HepG2 (cell line): ENCODE data around the gene SLC7A8. TPM values are rescaled to one million over a fixed set of nuclear protein-coding genes. Genes with fewer than 3 reads are reported as not detected.
A peak's percentile ranks its signal among the peaks of the same experiment; 100 is the strongest.

Source experiments
- ATAC-seq: fragments of 200-7000 bp; cut with Tn5 transposase; 3 replicates; pipeline ENCODE4 v1.9.1; 2020; ENCODE audit warnings: mild to moderate bottlenecking, moderate library complexity
- BruUV-seq: library from RNA; stranded (reverse); fragments of 400-500 nt; replicated peaks from 2 replicates; lab custom pipeline; 2021; lab: Mats Ljungman, UMichigan
- CTCF ChIA-PET: fragments of 300-600 bp; formaldehyde crosslinking; extraction: SDS; loops from one replicate; lab custom pipeline; 2021; ENCODE audit warnings: low total read pairs, inconsistent platforms, low intra/inter-chr PET ratio; lab: Yijun Ruan, JAX
- POLR2A ChIA-PET: fragments of 350-600 bp; sonication (Branson Sonifier 250); formaldehyde crosslinking; loops from one replicate; lab custom pipeline; 2020; ENCODE audit warnings: antibody characterized with exemption, inconsistent platforms; lab: Yijun Ruan, JAX
- DNase-seq: peaks from one replicate; pipeline ENCODE4 v3.0.0-alpha.2; 2015; ENCODE audit warnings: low spot score
- FAIRE-seq: peaks from 3 replicates; lab custom pipeline; 2011; peaks lifted over from hg19 to GRCh38; lab: Jason Lieb, UNC
- H2AFZ ChIP-seq: one replicate; pipeline ENCODE4 v1.6.1; 2011; ENCODE audit warnings: low read length, inconsistent platforms
- H3K27ac ChIP-seq: fragments of 300-600 bp; 3 replicates; pipeline ENCODE4 v1.8.0; 2011; ENCODE audit warnings: mixed run types, mild to moderate bottlenecking, mixed read lengths, low read length, inconsistent platforms; ENCODE audit not compliant: insufficient read depth; ENCODE audit errors: extremely low read length
- H3K27me3 ChIP-seq, 2 experiments: fragments of 200-600 bp in 1 of 2; 2 replicates in 1 of 2; 3 replicates in 1 of 2; pipeline versions ENCODE4 v1.6.0 to v1.8.0; 2011; ENCODE audit warnings: low read length in 2 of 2, mild to moderate bottlenecking in 2 of 2, moderate library complexity in 2 of 2, inconsistent platforms in 1 of 2; ENCODE audit not compliant: insufficient read depth in 2 of 2, control insufficient read depth in 1 of 2
- H3K36me3 ChIP-seq, 2 experiments: fragments of 200-600 bp in 1 of 2; replicated peaks in 1 of 2; 2 replicates in 1 of 2; 3 replicates in 1 of 2; pipeline versions ENCODE4 v1.5.1 to v1.8.0; 2011; ENCODE audit warnings: low read length in 2 of 2, inconsistent platforms in 1 of 2; ENCODE audit not compliant: insufficient read depth in 2 of 2, control insufficient read depth in 1 of 2
- H3K4me1 ChIP-seq: 2 replicates; pipeline ENCODE4 v1.5.1; 2012; ENCODE audit warnings: low read length, inconsistent platforms; ENCODE audit not compliant: insufficient read depth
- H3K4me2 ChIP-seq: 2 replicates; pipeline ENCODE4 v1.6.0; 2011; ENCODE audit warnings: low read depth, low read length, inconsistent platforms
- H3K4me3 ChIP-seq, 3 experiments: fragments of 200-600 bp in 1 of 3; sonication (generic), shearing (Covaris generic) in 1 of 3; replicated peaks in 1 of 3; 2 replicates each; pipeline ENCODE4 v1.5.1; 2011 to 2016; ENCODE audit warnings: low read length in 3 of 3, inconsistent platforms in 2 of 3, low read depth in 2 of 3, mild to moderate bottlenecking in 2 of 3, control low read depth in 1 of 3, mixed read lengths in 1 of 3; ENCODE audit not compliant: insufficient read depth in 1 of 3
- H3K79me2 ChIP-seq: one replicate; pipeline ENCODE4 v1.6.1; 2011; ENCODE audit warnings: low read length, inconsistent platforms; ENCODE audit not compliant: insufficient read depth
- H3K9ac ChIP-seq: 2 replicates; pipeline ENCODE4 v1.6.0; 2011; ENCODE audit warnings: mild to moderate bottlenecking, low read depth, low read length, inconsistent platforms; ENCODE audit not compliant: insufficient read depth
- H3K9me3 ChIP-seq: 2 replicates; pipeline ENCODE4 v1.5.1; 2012; ENCODE audit warnings: mild to moderate bottlenecking, low read length
- H4K20me1 ChIP-seq: 2 replicates; pipeline ENCODE4 v1.6.0; 2011; ENCODE audit warnings: inconsistent platforms, mild to moderate bottlenecking, low read length, moderate library complexity; ENCODE audit not compliant: insufficient read depth
- HDAC1 ChIP-seq: sonication (generic); formaldehyde crosslinking; IDR thresholded peaks from 2 replicates; pipeline ENCODE4 v1.5.1; 2020; ENCODE audit warnings: mild to moderate bottlenecking, missing genetic modification reagents
- JDP2 ChIP-seq: sonication (generic); formaldehyde crosslinking; IDR thresholded peaks from 2 replicates; pipeline ENCODE4 v1.8.1; 2022; ENCODE audit warnings: missing genetic modification reagents, borderline replicate concordance
- NONO ChIP-seq, 2 experiments: fragments of 450-650 bp in 1 of 2; sonication (generic) in 1 of 2; formaldehyde crosslinking in 1 of 2; IDR thresholded peaks in 1 of 2; conservative IDR thresholded peaks in 1 of 2; 2 replicates each; pipeline versions ENCODE4 v1.6.1 to v1.8.0; 2017 to 2022; ENCODE audit warnings: mild to moderate bottlenecking in 1 of 2, missing genetic modification reagents in 1 of 2, moderate library complexity in 1 of 2
- NRL ChIP-seq: sonication (generic); formaldehyde crosslinking; IDR thresholded peaks from 2 replicates; pipeline ENCODE4 v1.5.0; 2020; ENCODE audit warnings: missing genetic modification reagents, mild to moderate bottlenecking, moderate library complexity, borderline replicate concordance
- TAF15 ChIP-seq: fragments of 200-400 bp; formaldehyde crosslinking; IDR thresholded peaks from one replicate; pipeline ENCODE4 v1.6.1; 2018; ENCODE audit warnings: mild to moderate bottlenecking, low read depth, low read length; ENCODE audit not compliant: poor library complexity, severe bottlenecking
- THAP7 ChIP-seq: sonication (generic); formaldehyde crosslinking; IDR thresholded peaks from 2 replicates; pipeline ENCODE4 v1.8.1; 2023; ENCODE audit warnings: mild to moderate bottlenecking, missing genetic modification reagents
- ZBTB37 ChIP-seq: sonication (generic); formaldehyde crosslinking; IDR thresholded peaks from 2 replicates; pipeline ENCODE4 v1.4.0; 2020; ENCODE audit warnings: mild to moderate bottlenecking, missing genetic modification reagents
- ZBTB40 ChIP-seq, 2 experiments: fragments of 450-650 bp in 1 of 2; sonication (generic) in 1 of 2; formaldehyde crosslinking in 1 of 2; IDR thresholded peaks; 2 replicates each; pipeline versions ENCODE4 v1.6.1 to v1.8.0; 2016 to 2022; ENCODE audit warnings: antibody characterized with exemption in 1 of 2, mild to moderate bottlenecking in 1 of 2, missing genetic modification reagents in 1 of 2
- ZNF839 ChIP-seq: sonication (generic); formaldehyde crosslinking; IDR thresholded peaks from 2 replicates; pipeline ENCODE4 v1.4.0; 2020; ENCODE audit warnings: missing genetic modification reagents, mild to moderate bottlenecking, borderline replicate concordance
- WGBS: methylation state at CpG from one replicate; pipeline ENCODE4 v1.1.6; 2017; ENCODE audit warnings: low lambda C conversion rate; 5-methylcytosine and 5-hydroxymethylcytosine counted together
- in situ Hi-C: cut with HindIII; loops from 2 replicates; pipeline ENCODE4 v1.10.0; 2017; ENCODE audit warnings: low pct_unique_long_range_greater_than_20kb; ENCODE audit not compliant: extremely low pct_ligation_motif_present
- intact Hi-C: fragments of 100-400 bp; cut with micrococcal nuclease; formaldehyde crosslinking; loops from one replicate; pipeline ENCODE4 v1.10.0; 2022; ENCODE audit not compliant: unreplicated experiment
- polyA plus RNA-seq, 8 experiments: library from polyadenylated mRNA; depleted of rRNA in 3 of 8; stranded (reverse) in 7 of 8; unstranded in 1 of 8; fragments of >200 nt; fragmentation: Illumina TruSeq in 4 of 8; extraction: Trizol in 4 of 8; gene quantifications; 2 replicates each; pipeline versions ENCODE4 v1.2.1 to v1.2.3, GENCODE V29; 2011 to 2016; ENCODE audit warnings: low read depth in 4 of 8, missing spikeins in 1 of 8, mixed read lengths in 1 of 8; ENCODE audit not compliant: insufficient read depth in 1 of 8
- total RNA-seq, 5 experiments: library from RNA; depleted of rRNA; stranded (reverse); fragments of >200 nt; fragmentation: Illumina TruSeq; extraction: Trizol; gene quantifications; 2 replicates each; pipeline ENCODE4 v1.2.3, GENCODE V29; 2016; ENCODE audit warnings: low read depth in 1 of 5

Gene SLC7A8
- total and polyA plus RNA-seq, 2 of the 13 experiments (the other 11 are each of a cell fraction or from before 2014, with no cell fraction given): 0.25 TPM; not detected in 1

GRCh38 chr14:23127861-23128260 is 55.6 kb downstream of the SLC7A8 start:
- no peaks in the 10 kb centered on the region for H3K79me2 ChIP-seq
- ATAC-seq (no peak; the same call in 2 of the 3 replicates), FAIRE-seq (no peak), DNase-seq (no peak)
- H3K36me3 ChIP-seq: no peaks in the 10 kb centered on the region
- H3K27ac ChIP-seq: no peak overlapping the region
- POLR2A ChIA-PET: no interaction called here
- 12% methylated on average over 3 of the region's 3 CpGs for WGBS
- BruUV-seq: no TSS peak
- H2AFZ ChIP-seq: no peak overlapping the region
- H3K9me3 ChIP-seq: no peaks in the 10 kb centered on the region
- CTCF ChIA-PET: no interaction called here
- in situ Hi-C loops (no loop called here), intact Hi-C loops (no loop called here)
- no peak overlapping the region for H3K4me3 ChIP-seq
- no peaks in the 10 kb centered on the region for H3K4me1 ChIP-seq
- H3K4me2 ChIP-seq: no peak overlapping the region
- no peaks in the 10 kb centered on the region for H4K20me1 ChIP-seq
- no peak overlapping the region for H3K9ac ChIP-seq
- TF ChIP-seq JDP2: no peak
- TF ChIP-seq ZBTB40 (IDR thresholded peaks at IDR 0.05): no peak
- 0 out of 2 replicates have a peak, but pooled peaks have one; percentile 29 for TF ChIP-seq ZBTB40 (CRISPR knock-in tag; IDR thresholded peaks at IDR 0.05)
- TF ChIP-seq ZBTB37 (CRISPR knock-in tag): no peak
- 0 out of 2 replicates have a peak, but pooled peaks have one; percentile 27 for TF ChIP-seq NRL
- 0 out of 2 replicates have a peak, but pooled peaks have one; percentile 43 for TF ChIP-seq THAP7 (CRISPR knock-in tag)
- 0 out of 2 replicates have a peak, but pooled peaks have one; percentile 16 for TF ChIP-seq ZNF839 (CRISPR knock-in tag)
- no peak for TF ChIP-seq TAF15
- no peak for TF ChIP-seq HDAC1 (CRISPR knock-in tag)
- no peak for TF ChIP-seq NONO (IDR thresholded peaks at IDR 0.05)
- TF ChIP-seq NONO (CRISPR knock-in tag; conservative IDR thresholded peaks at IDR 0.05): no peak
- peaks cover 41 to 87% of the 10 kb centered on the region in 2 experiments for H3K27me3 ChIP-seq
